ENCODE measurements around the gene OBSCN.

GRCh38 chr1:228180959-228181644 is 26.7 kb upstream of the OBSCN start:
- no peak for TF ChIP-seq CTCF (IDR thresholded peaks at IDR 0.05)
- no peak for TF ChIP-seq POLR2A (IDR thresholded peaks at IDR 0.05)

Data from prostate gland (tissue), 2 donors.